Left cardiac atrium (tissue), 4 donors: ENCODE results near the gene FCHO2. TPM values are rescaled to one million over a fixed set of nuclear protein-coding genes. Genes with fewer than 3 reads are reported as not detected.
"Not testable (repeated sequence)": the region's sequence is repeated elsewhere in the genome, so short reads cannot be mapped to it uniquely, and the experiment has no call there.

Source experiments
- ATAC-seq, 2 donors: fragments of 200-7000 bp; cut with Tn5 transposase; one replicate each; pipeline ENCODE4 v1.9.1; 2020; ENCODE audit warnings: mild to moderate bottlenecking in 2 of 2, moderate library complexity in 2 of 2
- DNase-seq: peaks from one replicate; pipeline ENCODE4 v3.0.0-alpha.2; 2020
- intact Hi-C, 2 donors: fragments of 100-400 bp; cut with DNase I; formaldehyde crosslinking; loops; one replicate each; pipeline versions ENCODE4 v1.14.1 to v1.15.1; 2022 to 2023
- long read RNA-seq: library from polyadenylated mRNA; unstranded; transcript quantifications from one replicate; pipeline ENCODE4 v2.0.0, GENCODE V29; 2021
- total RNA-seq, 2 donors: library from RNA; stranded (reverse); fragmentation: NEBNext Ultra II Directional; extraction: Animal tissue kit (Norgen Biotek cat#: 25700); gene quantifications; one replicate each; pipeline ENCODE4 v1.2.1, GENCODE V29; 2021
- donor health status: DM: no; HTN: yes; CAD: no.
- donor health status: DM: no; HTN: yes; CAD: no; lungs with severe emphysema.
- donor health status: DM: yes; HTN: yes; CAD: no.
- donor health status: Dilated cardiomyopathy.

Gene FCHO2
- total RNA-seq, result 10 to 100 TPM; 19.2 to 25.6 TPM
- long read RNA-seq, partial matches to known transcripts, result 1 of 2 reads
- long read RNA-seq, other reads (novel, unspliced or antisense), result 1 of 2 reads

GRCh38 chr5:72955768-72956323 lies at the start of gene FCHO2:
FCHO2 (plus strand) TSS chr5:72956041; CDS start chr5:72956097, 56 bp downstream.
- intact Hi-C loops, result no loop called here
- ATAC-seq, result peak; percentile 96 to 98
- DNase-seq, result peak; percentile 100

GRCh38 chr5:72906806-72907205 lies 49.0 kb upstream of the FCHO2 start:
- no peak for DNase-seq
- intact Hi-C loops, result no loop called here
- no peak for ATAC-seq

DNA sequence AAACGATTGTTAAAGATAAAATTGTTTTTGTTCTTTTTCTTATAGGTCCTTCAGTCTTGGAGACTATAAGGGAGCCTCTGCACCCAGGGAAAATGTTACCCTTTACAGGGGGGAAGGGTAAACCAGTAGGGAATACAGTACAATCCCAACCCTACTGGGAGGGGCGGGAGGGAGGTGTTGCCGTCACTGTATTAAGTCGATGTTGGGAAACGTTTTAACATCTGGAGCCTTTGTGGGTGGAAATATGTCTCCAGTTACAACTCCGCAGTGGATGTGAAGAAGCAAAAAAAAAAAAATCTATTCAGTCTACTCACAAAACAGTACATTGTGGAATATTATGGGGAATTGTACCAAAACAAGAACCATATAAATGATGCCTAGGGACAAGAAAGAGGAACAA lies 47.2 kb upstream of the FCHO2 start:
- intact Hi-C loops, result no loop called here
- no peak for DNase-seq
- ATAC-seq, result no peak

GRCh38 chr5:72917371-72917776 lies 38.5 kb upstream of the FCHO2 start:
- ATAC-seq (no peak), DNase-seq (no peak)
- intact Hi-C loops, result no loop called here

DNA sequence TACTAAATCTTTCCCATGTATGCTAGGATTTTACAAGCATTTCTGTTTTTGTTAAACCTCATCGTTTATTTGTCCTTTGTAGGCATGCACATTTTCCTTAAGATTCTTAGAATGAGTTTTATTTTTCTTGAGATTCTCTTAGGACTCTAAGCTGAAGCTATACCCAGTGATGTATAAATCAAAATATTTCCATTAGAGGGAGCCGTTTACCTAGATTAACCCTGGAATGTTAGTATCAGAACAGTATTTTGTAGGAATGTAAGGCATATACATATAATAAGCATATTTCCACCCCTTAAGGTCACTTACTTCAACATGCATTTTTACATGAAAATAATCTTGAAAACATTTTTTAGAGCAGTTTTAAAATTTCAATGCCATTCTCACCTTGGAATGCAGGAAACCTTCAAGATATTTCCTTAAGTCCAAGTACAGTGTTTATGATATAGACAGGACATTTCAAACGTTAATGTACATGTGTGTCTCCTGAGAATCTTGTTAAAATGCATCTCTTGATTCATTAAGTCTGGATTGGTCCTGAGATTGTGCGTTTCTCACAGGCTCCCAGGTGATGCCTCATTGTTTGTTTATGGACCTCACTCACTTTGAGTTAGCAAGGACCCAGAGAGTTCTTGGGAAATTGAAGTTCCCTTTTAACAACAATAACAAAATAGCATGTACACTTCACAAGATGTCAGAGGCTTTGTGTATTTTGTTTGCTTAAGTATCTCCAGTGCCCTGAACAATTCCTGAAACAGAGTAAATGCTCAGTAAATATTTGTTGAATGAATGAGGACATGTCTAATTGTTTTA lies 34.9 kb upstream of the FCHO2 start:
- intact Hi-C loops, result no loop called here
- no peak for DNase-seq
- ATAC-seq, result peak in 1 of 2 donors; percentile 38

GRCh38 chr5:72921886-72922285 lies 34.0 kb upstream of the FCHO2 start:
- no peak for DNase-seq
- no peak for ATAC-seq
- intact Hi-C loops, result no loop called here

- intact Hi-C loops, result no loop called here
- ATAC-seq (no peak), DNase-seq (no peak)
Measured at GRCh38 chr5:72922422-72922821, 33.4 kb upstream of the FCHO2 start.

DNA sequence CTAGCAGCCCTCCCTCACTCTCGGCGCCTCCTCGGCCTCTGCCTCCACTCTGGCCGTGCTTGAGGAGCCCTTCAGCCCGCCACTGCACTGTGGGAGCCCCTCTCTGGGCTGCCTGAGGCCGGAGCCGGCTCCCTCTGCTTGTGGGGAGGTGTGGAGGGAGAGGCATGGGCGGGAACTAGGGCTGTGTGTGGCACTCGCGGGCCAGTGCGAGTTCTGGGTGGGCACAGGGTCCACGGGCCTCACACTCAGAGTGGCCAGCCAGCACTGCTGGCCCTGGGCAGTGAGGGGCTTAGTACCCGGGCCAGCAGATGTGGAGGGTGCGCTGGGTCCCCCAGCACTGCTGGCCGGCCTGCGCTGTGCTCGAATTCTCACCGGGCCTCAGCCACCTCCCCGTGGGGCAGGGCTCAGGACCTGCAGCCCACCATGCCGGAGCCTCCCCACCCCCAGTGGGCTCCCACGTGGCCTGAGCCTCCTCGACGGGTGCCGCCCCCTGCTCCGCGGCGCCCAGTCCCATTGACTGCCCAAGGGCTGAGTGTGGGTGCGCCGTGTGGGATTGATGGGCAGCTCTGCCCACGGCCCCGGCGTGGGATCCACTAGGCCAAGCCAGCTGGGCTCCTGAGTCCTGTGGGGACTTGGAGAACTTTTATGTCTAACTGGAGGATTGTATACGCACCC lies 30.4 kb upstream of the FCHO2 start:
- ATAC-seq (peak in 1 of 2 donors; percentile 30), DNase-seq (no peak)
- intact Hi-C loops, result no loop called here

DNA sequence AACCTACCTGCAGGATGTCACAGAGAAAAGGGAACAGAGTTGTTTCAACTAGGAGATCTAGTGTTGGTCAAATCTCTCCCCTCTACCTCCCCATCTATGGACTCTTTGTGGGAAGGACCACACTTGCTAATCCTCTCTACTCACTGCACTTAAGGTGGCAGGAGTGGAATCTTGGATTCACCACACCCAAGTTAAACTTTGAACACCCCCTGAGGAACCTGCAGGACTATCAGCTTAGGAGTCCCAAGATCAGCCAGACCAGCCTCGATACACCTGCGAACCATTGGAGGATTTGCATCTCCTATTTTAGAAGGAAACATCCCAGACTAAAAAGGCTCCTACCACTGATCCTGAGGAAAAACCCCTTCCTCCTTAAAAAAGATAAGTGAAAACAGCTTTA lies 23.2 kb upstream of the FCHO2 start:
- intact Hi-C loops, DNase-seq: not testable (repeated sequence)

DNA sequence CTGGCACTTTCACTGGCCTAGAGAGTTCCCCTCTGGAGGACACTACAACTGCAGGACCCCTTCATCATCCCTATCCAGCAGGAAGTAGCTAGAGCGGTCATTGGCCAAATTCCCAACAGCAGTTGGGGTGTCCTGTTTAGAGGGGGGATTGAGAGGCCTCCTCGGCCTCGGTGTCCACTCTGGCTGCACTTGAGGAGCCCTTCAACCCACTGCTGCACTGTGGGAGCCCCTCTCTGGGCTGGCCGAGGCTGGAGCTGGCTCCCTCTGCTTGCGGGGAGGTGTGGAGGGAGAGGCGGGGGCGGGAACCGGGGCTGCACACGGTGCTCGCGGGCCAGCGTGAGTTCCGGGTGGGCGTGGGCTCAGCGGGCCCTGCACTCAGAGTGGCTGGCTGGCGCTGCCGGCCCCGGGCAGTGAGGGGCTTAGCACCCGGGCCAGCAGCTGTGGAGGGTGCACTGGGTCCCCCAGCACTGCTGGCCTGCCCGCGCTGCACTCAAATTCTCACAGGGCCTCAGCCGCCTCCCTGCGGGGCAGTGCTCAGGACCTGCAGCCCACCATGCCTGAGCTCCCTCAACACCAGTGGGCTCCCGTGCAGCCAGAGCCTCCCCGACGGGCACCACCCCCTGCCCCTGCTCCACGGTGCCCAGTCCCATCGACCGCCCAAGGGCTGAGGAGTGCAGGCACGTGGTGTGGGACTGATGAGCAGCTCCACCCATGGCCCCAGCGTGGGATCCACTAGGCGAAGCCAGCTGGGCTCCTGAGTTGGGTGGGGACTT lies 20.7 kb upstream of the FCHO2 start:
- ATAC-seq, intact Hi-C loops, DNase-seq: not testable (repeated sequence)

More for the DNA sequence above, 23.2 kb upstream of the FCHO2 start:
- ATAC-seq, result not testable (repeated sequence)

GRCh38 chr5:72936893-72937292 lies 18.9 kb upstream of the FCHO2 start:
- no peak for ATAC-seq

GRCh38 chr5:72937517-72938061 lies 18.3 kb upstream of the FCHO2 start:
- ATAC-seq (peak in 1 of 2 donors; percentile 53), DNase-seq (no peak)
- intact Hi-C loops, result no loop called here

More at GRCh38 chr5:72936893-72937292, 18.9 kb upstream of the FCHO2 start:
- no peak for DNase-seq
- intact Hi-C loops, result no loop called here

GRCh38 chr5:72938206-72938605 lies 17.6 kb upstream of the FCHO2 start:
- peak; percentile 50 to 72 for ATAC-seq
- intact Hi-C loops, result no loop called here
- DNase-seq, result no peak

DNA sequence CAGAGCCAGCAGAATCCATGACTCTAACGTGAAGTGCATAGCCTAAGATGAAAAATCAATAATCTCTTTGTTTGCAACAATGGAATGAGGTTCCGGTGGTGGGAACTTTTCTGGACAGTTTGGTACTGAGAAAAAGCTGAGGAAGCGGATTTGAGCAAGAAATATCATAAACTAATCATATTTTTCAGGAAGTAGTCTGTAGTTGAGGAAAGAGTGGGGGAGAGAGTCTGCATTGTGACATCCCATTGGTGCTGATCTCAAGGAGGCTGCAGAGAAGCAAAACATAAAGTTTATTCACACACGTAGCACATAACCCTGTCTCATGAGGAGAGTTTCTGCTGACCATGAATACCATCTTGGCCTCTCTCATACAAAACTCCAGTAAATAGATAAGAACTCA lies 15.8 kb upstream of the FCHO2 start:
- intact Hi-C loops, result no loop called here
- peak in 1 of 2 donors; percentile 66 for ATAC-seq
- DNase-seq, result no peak

- intact Hi-C loops, result no loop called here
- DNase-seq, result no peak
- ATAC-seq, result no peak
Measured at GRCh38 chr5:72943307-72943706, 12.5 kb upstream of the FCHO2 start.

GRCh38 chr5:72947498-72947897 lies 8.3 kb upstream of the FCHO2 start:
- no peak for DNase-seq
- no peak for ATAC-seq
- intact Hi-C loops, result no loop called here

DNA sequence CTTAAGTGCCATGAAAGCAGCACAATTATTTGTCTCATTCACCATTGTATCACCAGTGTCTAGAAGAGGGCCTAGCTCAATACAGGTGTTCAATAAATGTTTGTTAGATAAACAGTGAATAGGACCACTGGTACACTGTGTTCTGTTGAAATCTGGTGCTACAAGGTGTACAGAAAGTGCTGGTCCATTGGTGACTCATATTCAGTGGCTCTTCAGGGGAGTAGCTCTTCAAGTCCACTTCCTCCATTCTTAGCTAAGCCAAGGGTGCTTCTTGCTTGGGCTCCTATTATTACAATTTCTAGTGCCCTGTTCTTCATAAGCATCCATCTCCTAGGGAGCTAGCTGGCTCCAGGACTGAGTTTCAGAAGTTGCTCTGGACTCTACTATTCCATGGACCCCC lies 6.4 kb upstream of the FCHO2 start:
- no peak for DNase-seq
- ATAC-seq, result no peak
- intact Hi-C loops, result no loop called here

DNA sequence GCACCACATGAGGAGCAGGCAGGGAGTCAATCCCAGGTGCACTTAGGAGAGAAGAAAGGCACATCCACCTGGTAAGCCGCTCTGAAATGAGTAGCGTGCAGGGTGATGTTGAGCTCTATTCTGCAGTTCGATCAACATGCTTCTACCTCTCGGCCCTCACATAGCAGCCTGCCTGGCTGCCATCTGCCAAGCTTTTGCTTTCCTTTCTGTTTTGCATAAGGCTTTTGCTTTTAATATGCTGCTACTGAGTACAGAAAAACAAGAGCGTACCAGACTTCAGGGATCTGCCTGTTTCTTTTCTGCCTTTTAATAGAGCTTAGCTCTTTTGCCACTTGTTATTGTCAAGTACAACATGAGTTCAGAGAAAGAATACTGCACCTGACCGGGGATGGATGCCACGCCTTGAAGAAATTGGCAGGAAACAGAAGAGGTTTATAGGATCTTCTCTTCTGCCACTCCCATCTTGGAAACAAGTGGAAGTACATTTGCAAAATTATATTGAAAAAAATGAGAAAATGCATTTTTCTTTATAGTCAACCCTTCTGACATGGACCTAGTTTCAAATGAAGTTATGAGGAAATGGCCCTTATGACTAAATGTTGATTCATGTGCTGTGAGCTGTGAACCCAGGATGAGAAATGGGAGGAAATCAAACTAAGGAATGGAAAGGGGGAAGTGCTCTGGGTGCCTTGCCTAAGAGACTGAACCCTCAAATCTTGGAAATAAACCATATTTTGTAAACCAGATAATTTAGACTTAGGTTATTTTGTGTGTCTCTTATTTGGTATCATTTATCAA lies 4.0 kb upstream of the FCHO2 start:
- intact Hi-C loops, result no loop called here
- no peak for ATAC-seq

More for the DNA sequence above, 4.0 kb upstream of the FCHO2 start:
- no peak for DNase-seq
